NCI-H1694 treated with DMSO at 0.1 percent for 48 hours (cell line): ENCODE data around the gene KIR3DL2.
"Not testable (repeated sequence)": the region's sequence is repeated elsewhere in the genome, so short reads cannot be mapped to it uniquely, and the experiment has no call there.

ENCODE experiments used
- DNase-seq: peaks from one replicate; lab custom pipeline; 2025; lab: John Stamatoyannopoulos, UW

Gene KIR3DL2

DNA sequence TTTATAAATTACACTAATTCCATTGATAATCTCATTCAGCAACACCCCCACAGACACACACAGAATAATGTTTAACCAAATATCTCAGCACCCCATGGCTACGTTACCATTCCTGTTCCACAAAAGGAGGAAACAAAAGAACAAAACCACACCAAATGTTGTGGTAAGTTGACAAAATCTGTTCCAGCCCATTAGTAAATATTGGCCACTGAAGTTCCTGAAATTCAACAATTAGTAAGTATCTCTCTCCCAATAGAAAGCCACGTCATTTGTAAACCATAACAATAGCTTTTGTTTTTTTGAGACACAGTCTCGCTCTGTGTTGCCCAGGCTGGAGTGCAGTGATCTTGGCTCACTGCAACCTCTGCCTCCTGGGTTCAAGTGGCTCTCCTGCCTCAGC lies 21.5 kb downstream of the KIR3DL2 start:
- no peak for DNase-seq

DNA sequence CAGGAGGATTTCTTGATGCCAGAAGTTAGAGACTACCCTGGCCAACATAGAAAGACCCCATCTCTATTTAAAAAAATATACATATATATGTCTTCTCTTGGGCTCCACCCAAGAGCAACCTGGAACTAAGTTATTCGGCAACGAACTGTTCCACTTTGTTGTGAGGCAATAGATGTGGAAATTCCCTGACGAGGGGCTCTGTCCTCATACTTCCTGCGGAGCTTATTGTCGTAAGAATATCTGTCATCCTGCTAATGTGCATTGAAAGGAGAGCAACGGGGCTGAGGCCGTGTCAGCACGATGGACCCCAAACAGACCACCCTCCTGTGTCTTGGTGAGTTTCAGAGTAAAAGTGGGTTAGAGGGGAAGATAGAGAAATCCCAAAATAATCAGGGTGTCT lies 23.7 kb downstream of the KIR3DL2 start, which contains the start of gene FCAR:
Gene FCAR (plus strand): TSS at position 246 of the 400 bp plus-strand sequence. CDS start 55 bp downstream, at position 301.
- no peak for DNase-seq

DNA sequence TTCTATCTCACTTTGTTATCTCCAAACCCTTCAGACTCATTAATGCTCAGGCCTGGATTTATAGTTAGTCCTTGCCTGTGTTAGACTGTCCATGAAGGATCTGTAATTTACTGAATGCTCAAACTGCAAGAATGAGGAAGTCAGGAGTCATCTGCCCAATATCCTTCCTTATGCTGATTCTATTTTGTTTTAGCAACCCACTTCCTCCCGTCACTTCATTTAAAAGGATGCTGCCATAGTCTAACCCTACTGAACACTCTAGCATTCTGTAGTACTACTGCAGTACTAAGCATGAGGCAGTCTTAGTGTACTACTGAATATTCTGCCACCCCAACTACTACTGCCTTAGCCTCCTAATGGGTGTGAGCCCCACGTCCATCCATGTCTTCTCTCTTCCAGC lies 25.3 kb downstream of the KIR3DL2 start:
- DNase-seq = no peak

DNA sequence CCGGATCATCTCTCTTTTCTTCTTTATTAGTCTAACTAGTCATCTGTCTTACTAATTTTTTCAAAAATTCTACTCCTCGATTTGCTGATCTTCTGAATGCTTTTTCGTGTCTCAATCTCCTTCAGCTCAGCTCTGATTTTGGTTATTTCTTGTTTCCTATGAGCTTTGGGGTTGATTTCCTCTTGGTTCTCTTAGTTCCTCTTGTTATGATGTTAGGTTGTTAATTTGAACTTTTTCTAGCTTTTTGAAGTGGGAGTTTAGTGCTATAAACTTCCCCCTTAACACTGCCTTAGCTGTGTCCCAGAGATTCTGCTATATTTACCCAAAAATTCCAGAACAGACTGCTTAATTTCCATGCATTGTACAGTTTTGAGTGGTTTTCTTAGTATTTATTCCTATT lies 27.2 kb downstream of the KIR3DL2 start:
- DNase-seq = no peak

- no peak for DNase-seq
These were observed 31.6 kb downstream of the KIR3DL2 start for GRCh38 chr19:54881884-54882283.

GRCh38 chr19:54882758-54883157 lies 32.5 kb downstream of the KIR3DL2 start:
- no peak for DNase-seq

- DNase-seq = no peak
These were observed 33.0 kb downstream of the KIR3DL2 start for GRCh38 chr19:54883228-54883627.

DNA sequence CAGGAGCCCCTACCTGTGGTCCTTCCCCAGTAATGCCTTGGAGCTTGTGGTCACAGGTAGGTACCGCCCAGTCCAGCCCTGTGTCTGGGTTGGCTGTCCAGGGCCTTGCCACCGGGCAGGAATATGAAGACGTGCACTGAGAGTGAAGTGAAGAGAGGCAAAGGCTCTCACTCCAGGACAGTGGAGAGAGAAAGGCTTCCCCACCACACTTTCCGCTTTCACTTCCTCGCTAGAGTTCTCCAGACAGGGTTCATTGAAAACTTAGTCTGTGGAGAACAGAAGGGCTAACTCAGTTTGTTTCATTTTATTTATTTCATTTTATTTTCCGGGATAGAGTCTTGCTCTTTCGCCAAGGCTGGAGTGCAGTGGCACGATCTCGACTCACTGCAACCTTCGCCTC lies 38.0 kb downstream of the KIR3DL2 start:
- no peak for DNase-seq

DNA sequence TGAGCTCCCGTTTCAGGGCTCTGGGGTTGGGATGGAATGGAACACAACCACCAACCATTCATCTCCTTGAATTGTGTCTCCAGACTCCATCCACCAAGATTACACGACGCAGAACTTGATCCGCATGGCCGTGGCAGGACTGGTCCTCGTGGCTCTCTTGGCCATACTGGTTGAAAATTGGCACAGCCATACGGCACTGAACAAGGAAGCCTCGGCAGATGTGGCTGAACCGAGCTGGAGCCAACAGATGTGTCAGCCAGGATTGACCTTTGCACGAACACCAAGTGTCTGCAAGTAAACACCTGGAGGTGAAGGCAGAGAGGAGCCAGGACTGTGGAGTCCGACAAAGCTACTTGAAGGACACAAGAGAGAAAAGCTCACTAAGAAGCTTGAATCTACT lies 39.3 kb downstream of the KIR3DL2 start:
- DNase-seq = no peak

DNA sequence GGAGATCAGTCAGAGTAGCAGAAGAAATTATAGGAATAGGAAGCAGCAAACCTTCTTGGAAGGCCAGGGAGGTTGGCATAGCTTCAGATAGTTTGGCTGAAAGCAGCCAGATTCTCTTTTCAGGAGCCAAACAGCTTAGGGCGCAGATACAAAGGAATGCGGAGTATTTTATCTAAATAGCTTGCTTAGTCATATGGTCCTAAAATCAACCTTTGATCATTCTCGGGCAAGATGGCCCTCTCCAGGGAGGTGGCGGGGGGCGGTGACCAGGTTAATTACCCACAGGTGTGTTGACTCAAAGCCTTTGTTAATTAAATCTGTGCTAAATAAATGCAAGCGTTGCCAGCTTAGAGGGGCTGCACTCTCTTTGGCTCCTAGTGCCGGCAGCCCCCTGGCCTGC lies 43.2 kb downstream of the KIR3DL2 start:
- DNase-seq = no peak

- DNase-seq = not testable (repeated sequence)
These were observed 43.9 kb downstream of the KIR3DL2 start for GRCh38 chr19:54894106-54894505.

GRCh38 chr19:54896036-54896435 lies 45.8 kb downstream of the KIR3DL2 start:
- DNase-seq = no peak

DNA sequence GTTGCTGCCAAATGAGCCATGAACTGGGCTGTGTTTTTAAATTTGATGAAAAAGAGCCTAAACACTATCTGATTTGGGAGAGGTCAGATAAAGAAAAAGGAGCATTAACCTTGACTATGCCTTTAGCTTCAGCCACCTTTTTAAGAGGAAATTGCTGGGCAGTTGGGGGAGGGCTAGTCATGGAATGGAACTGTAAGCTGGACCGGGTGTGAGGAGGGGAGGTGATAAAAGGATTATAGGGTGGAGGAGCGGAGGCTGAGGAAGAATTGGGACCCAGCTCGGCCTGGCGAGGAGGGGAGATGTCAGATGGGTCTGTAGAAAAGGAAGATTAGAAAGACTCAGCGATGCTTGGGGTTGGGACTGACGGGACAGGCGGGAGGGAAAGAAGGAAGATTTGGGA lies 48.4 kb downstream of the KIR3DL2 start:
- DNase-seq = not testable (repeated sequence)

DNA sequence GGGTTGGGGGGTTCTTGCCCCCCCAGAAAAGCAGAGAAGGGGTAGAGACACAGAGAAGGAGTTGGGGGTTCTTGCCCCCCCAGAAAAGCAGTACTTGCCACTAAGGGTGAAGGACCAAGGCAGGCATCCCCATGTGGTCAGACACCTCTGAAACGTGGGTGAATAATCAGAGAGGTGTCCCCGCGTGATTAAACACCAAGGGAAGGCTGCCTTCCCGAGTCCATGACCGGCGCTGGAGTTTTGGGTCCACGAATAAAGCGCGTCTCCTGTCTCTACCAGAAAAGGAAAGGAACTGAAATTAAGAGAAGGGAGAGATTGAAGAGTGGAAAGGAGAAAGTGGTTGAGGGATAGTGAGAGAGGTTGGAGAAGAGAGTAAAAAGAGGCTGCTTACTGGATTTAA lies 49.4 kb downstream of the KIR3DL2 start:
- DNase-seq = not testable (repeated sequence)

DNA sequence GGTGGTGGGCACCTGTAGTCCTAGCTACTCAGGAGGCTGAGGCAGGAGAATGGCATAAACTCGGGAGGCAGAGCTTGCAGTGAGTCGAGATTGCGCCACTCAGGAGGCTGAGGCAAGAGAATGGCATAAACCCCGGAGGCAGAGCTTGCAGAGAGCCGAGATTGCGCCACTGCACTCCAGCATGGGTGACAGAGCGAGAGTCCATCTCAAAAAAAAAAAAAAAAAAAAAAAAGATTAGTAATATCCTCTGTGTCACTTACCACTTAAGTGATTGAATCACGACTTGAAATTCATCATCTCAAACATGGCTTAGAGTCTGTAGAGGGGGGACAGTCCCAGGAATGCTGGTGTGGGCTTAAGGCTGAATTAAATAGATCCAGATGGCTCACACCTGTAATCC lies 50.9 kb downstream of the KIR3DL2 start:
- not testable (repeated sequence) for DNase-seq

DNA sequence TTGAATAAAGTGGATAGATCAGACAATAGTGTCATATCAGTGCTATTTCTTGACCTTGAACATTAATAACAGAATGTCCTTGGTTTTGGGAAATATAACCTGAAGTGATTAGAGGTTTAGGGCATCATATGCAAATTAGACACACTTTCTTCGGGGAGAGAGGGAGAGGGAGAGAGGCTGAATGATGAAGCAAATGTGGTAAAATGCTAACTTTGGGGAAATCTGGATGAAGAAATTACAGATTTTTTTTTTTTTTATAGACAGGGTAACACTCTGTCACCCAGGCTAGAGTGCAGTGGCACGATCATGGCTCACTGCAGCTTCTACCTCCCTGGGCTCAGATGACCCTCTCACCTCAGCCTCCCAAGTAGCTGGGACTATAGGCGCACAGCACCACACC lies 51.8 kb downstream of the KIR3DL2 start:
- no peak for DNase-seq

- no peak for DNase-seq
These were observed 53.1 kb downstream of the KIR3DL2 start for GRCh38 chr19:54903303-54903702.

DNA sequence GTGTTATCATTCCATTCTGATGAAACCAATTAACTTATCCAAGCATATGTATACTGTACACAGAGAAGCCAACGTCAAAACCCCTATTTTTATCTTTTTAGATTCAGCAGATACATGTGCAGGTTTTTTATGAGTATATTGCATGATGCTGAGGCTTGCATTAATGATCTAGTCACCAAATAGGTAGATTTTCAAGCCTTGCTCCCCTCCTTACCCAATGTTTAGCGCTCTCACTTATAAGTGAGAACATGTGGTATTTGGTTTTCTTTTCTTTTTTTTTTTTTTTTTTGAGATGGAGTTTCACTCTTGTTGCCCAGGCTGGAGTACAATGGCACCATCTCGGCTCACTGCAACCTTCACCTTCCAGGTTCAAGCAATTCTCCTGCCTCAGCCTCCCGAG lies 54.0 kb downstream of the KIR3DL2 start:
- DNase-seq = not testable (repeated sequence)

GRCh38 chr19:54905421-54905802 lies 55.2 kb downstream of the KIR3DL2 start:
- DNase-seq = no peak

GRCh38 chr19:54905803-54906511 lies 55.7 kb downstream of the KIR3DL2 start, which contains the start of gene NCR1:
NCR1 (plus strand) TSS chr19:54906148; CDS start chr19:54906188, 40 bp downstream.
- DNase-seq = no peak

- DNase-seq = no peak
These were observed 56.6 kb downstream of the KIR3DL2 start for GRCh38 chr19:54906819-54907218.

DNA sequence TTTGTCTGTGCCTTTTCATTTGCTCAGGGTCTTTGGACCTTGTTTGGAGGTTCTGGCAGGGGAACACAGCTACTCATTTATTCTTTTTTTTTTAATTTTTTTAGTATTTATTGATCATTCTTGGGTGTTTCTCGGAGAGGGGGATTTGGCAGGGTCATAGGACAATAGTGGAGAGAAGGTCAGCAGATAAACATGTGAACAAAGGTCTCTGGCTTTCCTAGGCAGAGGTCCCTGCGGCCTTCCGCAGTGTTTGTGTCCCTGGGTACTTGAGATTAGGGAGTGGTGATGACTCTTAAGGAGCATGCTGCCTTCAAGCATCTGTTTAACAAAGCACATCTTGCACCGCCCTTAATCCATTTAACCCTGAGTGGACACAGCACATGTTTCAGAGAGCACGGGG lies 57.7 kb downstream of the KIR3DL2 start:
- DNase-seq = not testable (repeated sequence)
